K562 (cell line): ENCODE results near the gene CCDC175.

ENCODE experiments used
- CHD4 ChIP-seq: fragments of 200-600 bp; sonication (generic); IDR thresholded peaks from 3 replicates; pipeline ENCODE4 v1.6.1; 2012; ENCODE audit warnings: low read depth, mild to moderate bottlenecking, mixed read lengths, low read length, inconsistent platforms; ENCODE audit not compliant: insufficient read depth, insufficient replicate concordance, poor library complexity, severe bottlenecking
- MYC ChIP-seq, 2 experiments: fragments of 250-450 bp in 1 of 2; sonication (Bioruptor Pico) in 1 of 2; IDR thresholded peaks; 2 replicates each; pipeline versions ENCODE4 v1.5.1 to v1.6.1; 2012 to 2021; ENCODE audit warnings: low read depth in 2 of 2, borderline replicate concordance in 1 of 2, improper control_type of control experiment in 1 of 2, low read length in 1 of 2, mild to moderate bottlenecking in 1 of 2, moderate library complexity in 1 of 2
- NR1H2 ChIP-seq: sonication (generic); formaldehyde crosslinking; IDR thresholded peaks from 2 replicates; pipeline ENCODE4 v1.4.0; 2020; ENCODE audit warnings: mild to moderate bottlenecking, missing genetic modification reagents
- NR2F6 ChIP-seq: fragments of 450-650 bp; formaldehyde crosslinking; IDR thresholded peaks from 2 replicates; pipeline ENCODE4 v1.4.0; 2020; ENCODE audit warnings: mild to moderate bottlenecking
- POLR2A ChIP-seq: fragments of 450-650 bp; conservative IDR thresholded peaks from 2 replicates; pipeline ENCODE4 v1.6.1; 2016
- SRSF3 ChIP-seq: fragments of 200-400 bp; formaldehyde crosslinking; IDR thresholded peaks from 2 replicates; pipeline ENCODE4 v1.6.1; 2016; ENCODE audit warnings: mild to moderate bottlenecking, low read length, moderate library complexity; ENCODE audit not compliant: insufficient read depth
- TAF1 ChIP-seq: IDR thresholded peaks from 2 replicates; pipeline ENCODE4 v1.6.1; 2011; ENCODE audit warnings: mild to moderate bottlenecking, low read length, moderate library complexity; ENCODE audit not compliant: insufficient read depth, control insufficient read depth, severe bottlenecking; ENCODE audit errors: extremely low read depth
- TCF7L2 ChIP-seq: fragments of 150-350 bp; IDR thresholded peaks from 2 replicates; pipeline ENCODE4 v1.6.1; 2016; ENCODE audit warnings: low read depth, mild to moderate bottlenecking, low read length, moderate library complexity
- ZNF785 ChIP-seq: fragments of 250-450 bp; sonication (Bioruptor Pico); IDR thresholded peaks from 2 replicates; pipeline ENCODE4 v1.4.0; 2020; ENCODE audit warnings: mild to moderate bottlenecking
- TF ChIP-seq, protein P1 (sequence below): IDR thresholded peaks from 3 replicates; pipeline ENCODE4 v1.6.1; 2011; ENCODE audit warnings: borderline replicate concordance, mild to moderate bottlenecking, moderate library complexity; ENCODE audit not compliant: insufficient read length; ENCODE audit errors: extremely low read depth
- TF ChIP-seq, protein P2 (sequence below): fragments of 250-450 bp; sonication (Bioruptor Pico); IDR thresholded peaks from 2 replicates; pipeline ENCODE4 v1.6.1; 2021; ENCODE audit warnings: mild to moderate bottlenecking

DNA sequence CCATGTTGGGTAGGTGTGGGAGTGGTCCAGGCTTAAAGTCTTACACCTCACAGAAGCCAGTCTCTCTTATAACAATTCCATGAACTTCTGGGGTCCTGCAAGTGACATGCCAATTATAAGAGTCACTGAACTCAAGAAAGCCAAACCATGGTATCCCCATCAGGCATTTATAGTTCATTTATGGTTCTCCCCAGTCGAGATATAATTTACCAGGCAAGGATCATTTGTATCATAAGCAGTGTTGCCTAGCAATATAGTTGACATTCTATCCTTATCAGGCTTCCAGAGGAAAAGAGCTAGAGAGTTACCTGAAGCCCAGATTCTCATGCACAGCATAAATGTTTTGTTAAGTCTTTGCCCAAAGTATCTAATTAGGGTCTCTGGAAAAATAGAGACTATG lies 84.2 kb downstream of the CCDC175 start:
- no peak for TF ChIP-seq TCF7L2
- TF ChIP-seq CHD4: no peak
- TF ChIP-seq, protein P1, sequence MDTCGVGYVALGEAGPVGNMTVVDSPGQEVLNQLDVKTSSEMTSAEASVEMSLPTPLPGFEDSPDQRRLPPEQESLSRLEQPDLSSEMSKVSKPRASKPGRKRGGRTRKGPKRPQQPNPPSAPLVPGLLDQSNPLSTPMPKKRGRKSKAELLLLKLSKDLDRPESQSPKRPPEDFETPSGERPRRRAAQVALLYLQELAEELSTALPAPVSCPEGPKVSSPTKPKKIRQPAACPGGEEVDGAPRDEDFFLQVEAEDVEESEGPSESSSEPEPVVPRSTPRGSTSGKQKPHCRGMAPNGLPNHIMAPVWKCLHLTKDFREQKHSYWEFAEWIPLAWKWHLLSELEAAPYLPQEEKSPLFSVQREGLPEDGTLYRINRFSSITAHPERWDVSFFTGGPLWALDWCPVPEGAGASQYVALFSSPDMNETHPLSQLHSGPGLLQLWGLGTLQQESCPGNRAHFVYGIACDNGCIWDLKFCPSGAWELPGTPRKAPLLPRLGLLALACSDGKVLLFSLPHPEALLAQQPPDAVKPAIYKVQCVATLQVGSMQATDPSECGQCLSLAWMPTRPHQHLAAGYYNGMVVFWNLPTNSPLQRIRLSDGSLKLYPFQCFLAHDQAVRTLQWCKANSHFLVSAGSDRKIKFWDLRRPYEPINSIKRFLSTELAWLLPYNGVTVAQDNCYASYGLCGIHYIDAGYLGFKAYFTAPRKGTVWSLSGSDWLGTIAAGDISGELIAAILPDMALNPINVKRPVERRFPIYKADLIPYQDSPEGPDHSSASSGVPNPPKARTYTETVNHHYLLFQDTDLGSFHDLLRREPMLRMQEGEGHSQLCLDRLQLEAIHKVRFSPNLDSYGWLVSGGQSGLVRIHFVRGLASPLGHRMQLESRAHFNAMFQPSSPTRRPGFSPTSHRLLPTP: no peak
- TF ChIP-seq, protein P2, sequence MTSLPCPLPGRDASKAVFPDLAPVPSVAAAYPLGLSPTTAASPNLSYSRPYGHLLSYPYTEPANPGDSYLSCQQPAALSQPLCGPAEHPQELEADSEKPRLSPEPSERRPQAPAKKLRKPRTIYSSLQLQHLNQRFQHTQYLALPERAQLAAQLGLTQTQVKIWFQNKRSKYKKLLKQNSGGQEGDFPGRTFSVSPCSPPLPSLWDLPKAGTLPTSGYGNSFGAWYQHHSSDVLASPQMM (CRISPR knock-in tag): no peak
- no peak for TF ChIP-seq NR2F6 (CRISPR knock-in tag)
- TF ChIP-seq TAF1: no peak
- no peak for TF ChIP-seq MYC (IDR thresholded peaks at IDR 0.05; ENCODE audit: low read depth, low read length)
- no peak for TF ChIP-seq MYC (CRISPR knock-in tag; IDR thresholded peaks at IDR 0.05; ENCODE audit: borderline replicate concordance, low read depth)
- no peak for TF ChIP-seq SRSF3
- no peak for TF ChIP-seq POLR2A
- no peak for TF ChIP-seq NR1H2 (CRISPR knock-in tag)
- no peak for TF ChIP-seq ZNF785
